H1 (cell line): Measurements from ENCODE around the gene ETV5. TPM values are rescaled to one million over a fixed set of nuclear protein-coding genes. Genes with fewer than 3 reads are reported as not detected.

Source experiments
- CTCF ChIA-PET: fragments of 300-600 bp; sonication (Branson Sonifier 250); formaldehyde crosslinking; loops from one replicate; lab custom pipeline; 2021; ENCODE audit not compliant: partially characterized antibody; lab: Charles Lee
- POLR2A ChIA-PET: fragments of 300-600 bp; sonication (Branson Sonifier 250); formaldehyde crosslinking; loops from one replicate; lab custom pipeline; 2021; ENCODE audit warnings: inconsistent platforms; ENCODE audit not compliant: partially characterized antibody; lab: Charles Lee
- DNase-seq, 2 experiments: peaks; one replicate each; pipeline versions ENCODE4 v3.0.0 to v3.0.0-alpha.2; 2010 to 2022; ENCODE audit warnings: low spot score in 2 of 2, low read depth in 1 of 2, mixed read lengths in 1 of 2
- FAIRE-seq: peaks from 2 replicates; lab custom pipeline; 2011; peaks lifted over from hg19 to GRCh38; lab: Jason Lieb, UNC
- H2AFZ ChIP-seq: 2 replicates; pipeline ENCODE4 v1.8.1; 2012; ENCODE audit warnings: low read length, inconsistent platforms
- H2AK5ac ChIP-seq: 2 replicates; pipeline ENCODE4 v1.6.1; 2013; ENCODE audit warnings: low read depth, low read length
- H2BK120ac ChIP-seq: replicated peaks from 2 replicates; pipeline ENCODE3; 2013; ENCODE audit warnings: low read depth, low read length, inconsistent platforms
- H2BK12ac ChIP-seq: 2 replicates; pipeline ENCODE4 v1.6.1; 2013; ENCODE audit warnings: low read depth, low read length
- H2BK15ac ChIP-seq: 2 replicates; pipeline ENCODE4 v1.6.1; 2013; ENCODE audit warnings: low read length
- H2BK20ac ChIP-seq: 2 replicates; pipeline ENCODE4 v1.6.1; 2013; ENCODE audit warnings: low read length
- H2BK5ac ChIP-seq: 2 replicates; pipeline ENCODE4 v1.6.1; 2013; ENCODE audit warnings: low read depth, low read length
- H3K14ac ChIP-seq: 2 replicates; pipeline ENCODE4 v1.6.1; 2013; ENCODE audit warnings: inconsistent platforms; ENCODE audit not compliant: insufficient read length
- H3K18ac ChIP-seq: 2 replicates; pipeline ENCODE4 v1.6.1; 2013; ENCODE audit warnings: low read length; ENCODE audit errors: extremely low read depth
- H3K23ac ChIP-seq: 2 replicates; pipeline ENCODE4 v1.6.1; 2013; ENCODE audit warnings: inconsistent platforms; ENCODE audit not compliant: insufficient read length
- H3K23me2 ChIP-seq: 2 replicates; pipeline ENCODE4 v1.6.1; 2013; ENCODE audit warnings: low read depth, low read length
- H3K27ac ChIP-seq: 2 replicates; pipeline ENCODE4 v1.6.1; 2011; ENCODE audit warnings: low read depth, low read length, inconsistent platforms
- H3K27me3 ChIP-seq, 4 experiments: replicated peaks in 1 of 4; 1 replicate in 1 of 4; 2 replicates in 3 of 4; pipeline versions ENCODE4 v1.6.1 to v1.8.1; 2011 to 2013; ENCODE audit warnings: low read length in 3 of 4, mild to moderate bottlenecking in 3 of 4, inconsistent platforms in 2 of 4, mixed read lengths in 2 of 4, moderate library complexity in 1 of 4; ENCODE audit not compliant: control insufficient read depth in 3 of 4, insufficient read depth in 3 of 4; ENCODE audit errors: extremely low read depth in 1 of 4
- H3K36me3 ChIP-seq, 4 experiments: 2 replicates each; pipeline versions ENCODE4 v1.6.1 to v1.8.1; 2011 to 2013; ENCODE audit warnings: mild to moderate bottlenecking in 4 of 4, low read length in 3 of 4, moderate library complexity in 2 of 4, control low read depth in 1 of 4, inconsistent platforms in 1 of 4; ENCODE audit not compliant: insufficient read depth in 4 of 4, control insufficient read depth in 2 of 4
- H3K4ac ChIP-seq: replicated peaks from 2 replicates; pipeline ENCODE3; 2013; ENCODE audit warnings: low read length, low read depth, mixed read lengths, inconsistent platforms; ENCODE audit not compliant: insufficient read length
- H3K4me1 ChIP-seq, 4 experiments: replicated peaks in 1 of 4; 1 replicate in 1 of 4; 2 replicates in 3 of 4; pipeline versions ENCODE4 v1.6.1 to v1.8.1; 2011 to 2013; ENCODE audit warnings: low read length in 3 of 4, inconsistent platforms in 2 of 4, mixed read lengths in 1 of 4; ENCODE audit not compliant: insufficient read depth in 4 of 4, control insufficient read depth in 3 of 4
- H3K4me2 ChIP-seq, 2 experiments: 2 replicates each; pipeline versions ENCODE4 v1.6.1 to v1.8.1; 2011 to 2013; ENCODE audit warnings: low read depth in 2 of 2, low read length in 2 of 2, control low read depth in 1 of 2, inconsistent platforms in 1 of 2, mild to moderate bottlenecking in 1 of 2; ENCODE audit not compliant: insufficient read depth in 1 of 2
- H3K4me3 ChIP-seq, 4 experiments: fragments of 200-600, 300-600 bp in 1 of 4; sonication (generic), shearing (Covaris generic), sonication (Bioruptor Twin) in 1 of 4; 2 replicates each; pipeline versions ENCODE4 v1.5.1 to v1.8.1; 2011 to 2016; ENCODE audit warnings: low read length in 4 of 4, low read depth in 3 of 4, control low read depth in 2 of 4, inconsistent platforms in 2 of 4, mild to moderate bottlenecking in 2 of 4, mixed read lengths in 1 of 4, moderate library complexity in 1 of 4; ENCODE audit not compliant: insufficient read depth in 2 of 4; ENCODE audit errors: extremely low read depth in 1 of 4
- H3K56ac ChIP-seq: replicated peaks from 2 replicates; pipeline ENCODE3; 2013; ENCODE audit warnings: low read depth, mild to moderate bottlenecking, mixed read lengths, low read length, inconsistent platforms; ENCODE audit not compliant: insufficient read length
- H3K79me1 ChIP-seq: 2 replicates; pipeline ENCODE4 v1.6.1; 2013; ENCODE audit warnings: low read depth, low read length, control low read depth
- H3K79me2 ChIP-seq, 2 experiments: 2 replicates each; pipeline versions ENCODE4 v1.6.1 to v1.8.1; 2012 to 2013; ENCODE audit warnings: low read length in 2 of 2, mild to moderate bottlenecking in 2 of 2, inconsistent platforms in 1 of 2; ENCODE audit not compliant: insufficient read depth in 2 of 2, control insufficient read depth in 1 of 2
- H3K9ac ChIP-seq, 4 experiments: replicated peaks in 1 of 4; 1 replicate in 1 of 4; 2 replicates in 3 of 4; pipeline versions ENCODE4 v1.6.1 to v1.8.1; 2011 to 2013; ENCODE audit warnings: low read depth in 3 of 4, low read length in 3 of 4, control low read depth in 2 of 4, mild to moderate bottlenecking in 2 of 4, moderate library complexity in 2 of 4, inconsistent platforms in 1 of 4; ENCODE audit errors: extremely low read depth in 1 of 4
- H3K9me3 ChIP-seq, 2 experiments: 2 replicates each; pipeline versions ENCODE4 v1.6.1 to v1.8.1; 2012 to 2013; ENCODE audit warnings: mild to moderate bottlenecking in 2 of 2, moderate library complexity in 2 of 2, control low read depth in 1 of 2, inconsistent platforms in 1 of 2, low read depth in 1 of 2, low read length in 1 of 2, mixed read lengths in 1 of 2; ENCODE audit not compliant: insufficient read depth in 2 of 2
- H4K20me1 ChIP-seq, 2 experiments: replicated peaks in 1 of 2; 2 replicates each; pipeline versions ENCODE3 to v1.8.1; 2011 to 2013; ENCODE audit warnings: inconsistent platforms in 2 of 2, low read length in 2 of 2, mild to moderate bottlenecking in 1 of 2; ENCODE audit not compliant: insufficient read depth in 2 of 2, control insufficient read depth in 1 of 2
- H4K5ac ChIP-seq: 2 replicates; pipeline ENCODE4 v1.6.1; 2013; ENCODE audit warnings: low read length, low read depth, mixed read lengths, inconsistent platforms; ENCODE audit not compliant: insufficient read length
- H4K8ac ChIP-seq: 2 replicates; pipeline ENCODE4 v1.8.0; 2013; ENCODE audit warnings: mild to moderate bottlenecking, moderate library complexity, low read length, inconsistent platforms; ENCODE audit not compliant: insufficient read depth; ENCODE audit errors: extremely low read depth
- H4K91ac ChIP-seq: replicated peaks from 2 replicates; pipeline ENCODE3; 2013; ENCODE audit warnings: low read length, mixed read lengths, inconsistent platforms; ENCODE audit not compliant: insufficient read length
- GABPA ChIP-seq: IDR thresholded peaks from 2 replicates; pipeline ENCODE4 v1.6.1; 2011; ENCODE audit warnings: mild to moderate bottlenecking, low read length, moderate library complexity, borderline replicate concordance; ENCODE audit not compliant: insufficient read depth
- SP1 ChIP-seq: IDR thresholded peaks from 2 replicates; pipeline ENCODE4 v1.6.1; 2011; ENCODE audit warnings: low read depth, low read length
- WGBS, 2 experiments: shearing (Covaris generic) in 1 of 2; methylation state at CpG; one replicate each; pipeline versions ENCODE4 v1.1.6 to v1.1.7; 2013 to 2015; ENCODE audit warnings: low lambda C conversion rate in 2 of 2, mixed read lengths in 2 of 2, inconsistent platforms in 1 of 2, low coverage in 1 of 2, missing lambda C conversion rate in 1 of 2; ENCODE audit not compliant: insufficient replicate concordance in 2 of 2, insufficient coverage in 1 of 2, insufficient read length in 1 of 2; ENCODE audit errors: extremely low coverage in 1 of 2, missing lambda C conversion rate in 1 of 2; 5-methylcytosine and 5-hydroxymethylcytosine counted together
- polyA plus RNA-seq, 7 experiments: library from polyadenylated mRNA; depleted of rRNA in 3 of 7; stranded (reverse) in 5 of 7; unstranded in 2 of 7; fragments of >200 nt in 5 of 7; fragments of 200-250 nt in 2 of 7; gene quantifications; 1 replicate in 5 of 7; 2 replicates in 1 of 7; 4 replicates in 1 of 7; pipeline versions ENCODE4 v1.2.1 to v1.2.3, GENCODE V29; 2011 to 2013; ENCODE audit warnings: missing spikeins in 2 of 7, mixed read lengths in 2 of 7
- total RNA-seq: library from RNA; stranded (reverse); fragmentation: NEBNext Ultra II Directional; extraction: Animal tissue kit (Norgen Biotek cat#: 25700); gene quantifications from 2 replicates; pipeline ENCODE4 v1.2.1, GENCODE V29; 2021

Gene ETV5
- total and polyA plus RNA-seq, 2 of the 8 experiments (the other 6 are each of a cell fraction or from before 2014, with no cell fraction given) = 13.1 to 36.9 TPM

DNA sequence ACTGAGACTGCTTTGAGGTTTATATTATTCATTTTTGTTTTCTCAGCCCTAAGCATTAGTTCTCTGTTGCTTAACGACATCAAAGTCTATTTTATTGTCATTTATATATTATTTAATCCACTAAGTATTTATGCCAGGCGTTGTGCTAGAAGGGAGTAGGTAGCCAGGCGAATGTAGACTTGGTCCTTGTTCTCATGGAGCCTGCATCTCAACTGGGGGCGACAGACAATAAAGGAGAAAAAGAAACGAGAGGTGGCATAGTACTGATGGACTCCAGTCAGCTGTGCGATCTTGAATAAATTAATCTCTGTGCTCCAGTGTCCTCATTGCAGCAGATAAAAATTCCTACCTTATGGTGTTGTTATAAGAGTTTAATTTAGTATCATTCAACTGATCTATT lies 49.7 kb downstream of the ETV5 start:
- FAIRE-seq = no peak
- POLR2A ChIA-PET = interaction anchor here (1.7 kb wide), 1 partner anchor 14 kb away, joined by 4 read pairs; no protein-coding TSS in a partner anchor
- H3K36me3 ChIP-seq = peaks cover 0 to 9% (median under 1%) of the 10 kb centered on the region in 4 experiments; a peak in 2 of 8 replicates
- H3K23ac ChIP-seq = no peak overlapping the region
- H3K4me2 ChIP-seq = no peak overlapping the region
- no peak overlapping the region for H2BK15ac ChIP-seq
- H3K18ac ChIP-seq = no peak overlapping the region
- no peaks in the 10 kb centered on the region for H3K27me3 ChIP-seq
- no peaks in the 10 kb centered on the region for H3K79me2 ChIP-seq
- H2BK20ac ChIP-seq = no peak overlapping the region
- H3K79me1 ChIP-seq = no peaks in the 10 kb centered on the region
- no peak overlapping the region for H3K14ac ChIP-seq
- H3K4me3 ChIP-seq = no peak overlapping the region
- H3K4me1 ChIP-seq = peaks cover 2 to 16% (median 7%) of the 10 kb centered on the region in 4 experiments; a peak in 6 of 7 replicates
- no peak overlapping the region for H3K56ac ChIP-seq
- WGBS, 2 experiments = 91% methylated on average over 6 of the region's 6 CpGs; no CpG with 5 or more reads in 1 of the 2 experiments
- H2BK120ac ChIP-seq = no peak overlapping the region
- H3K23me2 ChIP-seq = no peaks in the 10 kb centered on the region
- no peak overlapping the region for H3K9ac ChIP-seq
- DNase-seq = no peak
- H2AFZ ChIP-seq = no peak overlapping the region
- H3K9me3 ChIP-seq = no peaks in the 10 kb centered on the region
- no peak overlapping the region for H3K4ac ChIP-seq
- no peaks in the 10 kb centered on the region for H4K20me1 ChIP-seq
- H4K8ac ChIP-seq = no peak overlapping the region
- H4K5ac ChIP-seq = no peak overlapping the region
- no peak overlapping the region for H2BK12ac ChIP-seq
- no peak overlapping the region for H4K91ac ChIP-seq
- no peak overlapping the region for H2AK5ac ChIP-seq
- H2BK5ac ChIP-seq = no peak overlapping the region
- H3K27ac ChIP-seq = no peak overlapping the region
- CTCF ChIA-PET = interaction anchor here (0.6 to 1.5 kb wide), 4 partner anchors 28 to 183 kb away, joined by 3 to 4 read pairs (median 3); no protein-coding TSS in a partner anchor
- TF ChIP-seq SP1 (no peak), GABPA (no peak)
